Measurements from ENCODE around the gene LIMCH1.

The LIMCH1 gene

DNA sequence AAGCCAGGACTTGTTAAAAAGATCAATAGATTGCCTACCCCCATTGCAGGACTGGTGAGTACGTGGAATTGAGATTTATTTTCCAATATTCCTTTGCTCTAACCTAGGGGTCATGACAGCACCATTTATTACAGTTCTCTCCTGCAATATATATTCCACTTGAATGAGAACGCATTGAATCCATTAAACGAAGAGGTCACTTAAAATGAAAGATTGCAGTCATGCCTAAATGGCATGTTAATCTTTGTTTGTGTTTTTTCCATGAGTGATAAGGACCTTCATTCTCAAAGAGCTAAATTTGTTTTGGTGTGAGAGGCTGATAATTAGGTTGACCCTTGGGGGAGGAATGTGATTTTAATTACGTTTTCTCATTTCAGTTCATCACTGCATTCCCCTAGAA is 13.5 kb upstream of the LIMCH1 start:
- Histone ChIP-seq H3K9me3 (ENCODE audit: control insufficient read depth, insufficient read depth, low read length) (no peaks in the 10 kb centered on the region), H3K4me3 (ENCODE audit: low read length) (no peak overlapping the region), H3K4me1 (ENCODE audit: control insufficient read depth, low read length) (no peaks in the 10 kb centered on the region), H3F3A (ENCODE audit: control insufficient read depth, insufficient read depth) (no peaks in the 10 kb centered on the region), H4K20me1 (ENCODE audit: control insufficient read depth, insufficient read depth, low read depth, low read length) (no peaks in the 10 kb centered on the region), H3K9me2 (replicated peaks; ENCODE audit: control insufficient read depth, low read length) (no peaks in the 10 kb centered on the region), H3K36me3 (ENCODE audit: control insufficient read depth, low read length) (no peaks in the 10 kb centered on the region), H3K27me3 (ENCODE audit: control insufficient read depth, low read length) (peaks cover 7% of the 10 kb centered on the region; the same call in 1 of the 2 replicates), H3K79me2 (ENCODE audit: control insufficient read depth, low read length) (no peaks in the 10 kb centered on the region), H3K27ac (ENCODE audit: low read depth, low read length) (no peak overlapping the region), H3K4me2 (ENCODE audit: low read length) (no peak overlapping the region)
- TF ChIP-seq, protein P1, sequence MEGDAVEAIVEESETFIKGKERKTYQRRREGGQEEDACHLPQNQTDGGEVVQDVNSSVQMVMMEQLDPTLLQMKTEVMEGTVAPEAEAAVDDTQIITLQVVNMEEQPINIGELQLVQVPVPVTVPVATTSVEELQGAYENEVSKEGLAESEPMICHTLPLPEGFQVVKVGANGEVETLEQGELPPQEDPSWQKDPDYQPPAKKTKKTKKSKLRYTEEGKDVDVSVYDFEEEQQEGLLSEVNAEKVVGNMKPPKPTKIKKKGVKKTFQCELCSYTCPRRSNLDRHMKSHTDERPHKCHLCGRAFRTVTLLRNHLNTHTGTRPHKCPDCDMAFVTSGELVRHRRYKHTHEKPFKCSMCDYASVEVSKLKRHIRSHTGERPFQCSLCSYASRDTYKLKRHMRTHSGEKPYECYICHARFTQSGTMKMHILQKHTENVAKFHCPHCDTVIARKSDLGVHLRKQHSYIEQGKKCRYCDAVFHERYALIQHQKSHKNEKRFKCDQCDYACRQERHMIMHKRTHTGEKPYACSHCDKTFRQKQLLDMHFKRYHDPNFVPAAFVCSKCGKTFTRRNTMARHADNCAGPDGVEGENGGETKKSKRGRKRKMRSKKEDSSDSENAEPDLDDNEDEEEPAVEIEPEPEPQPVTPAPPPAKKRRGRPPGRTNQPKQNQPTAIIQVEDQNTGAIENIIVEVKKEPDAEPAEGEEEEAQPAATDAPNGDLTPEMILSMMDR (IDR thresholded peaks at IDR 0.05; ENCODE audit: low read depth, low read length, poor library complexity, severe bottlenecking), result no peak
- TF ChIP-seq EZH2phosphoT487 (IDR thresholded peaks at IDR 0.05; ENCODE audit: borderline replicate concordance, low read length), result no peak

- Histone ChIP-seq H3K27me3 (ENCODE audit: control insufficient read depth, low read length) (peaks cover 7% of the 10 kb centered on the region; the same call in 1 of the 2 replicates), H3K79me2 (ENCODE audit: control insufficient read depth, low read length) (no peaks in the 10 kb centered on the region), H3K27ac (ENCODE audit: low read depth, low read length) (no peak overlapping the region), H3K4me3 (ENCODE audit: low read length) (no peak overlapping the region), H3K4me1 (ENCODE audit: control insufficient read depth, low read length) (no peaks in the 10 kb centered on the region), H3K9me3 (ENCODE audit: control insufficient read depth, insufficient read depth, low read length) (no peaks in the 10 kb centered on the region), H3F3A (ENCODE audit: control insufficient read depth, insufficient read depth) (no peaks in the 10 kb centered on the region), H3K4me2 (ENCODE audit: low read length) (no peak overlapping the region), H4K20me1 (ENCODE audit: control insufficient read depth, insufficient read depth, low read depth, low read length) (no peaks in the 10 kb centered on the region), H3K9me2 (replicated peaks; ENCODE audit: control insufficient read depth, low read length) (no peaks in the 10 kb centered on the region), H3K36me3 (ENCODE audit: control insufficient read depth, low read length) (no peaks in the 10 kb centered on the region)
- TF ChIP-seq, protein P1 (IDR thresholded peaks at IDR 0.05; ENCODE audit: low read depth, low read length, poor library complexity, severe bottlenecking), result no peak
- TF ChIP-seq EZH2phosphoT487 (IDR thresholded peaks at IDR 0.05; ENCODE audit: borderline replicate concordance, low read length), result no peak
Observed at GRCh38 chr4:41525129-41525528, 12.8 kb upstream of the LIMCH1 start.

GRCh38 chr4:41526628-41527027 is 11.3 kb upstream of the LIMCH1 start:
- Histone ChIP-seq H3K27me3 (ENCODE audit: control insufficient read depth, low read length) (peaks cover 7% of the 10 kb centered on the region; the same call in 1 of the 2 replicates), H3F3A (ENCODE audit: control insufficient read depth, insufficient read depth) (no peaks in the 10 kb centered on the region), H3K79me2 (ENCODE audit: control insufficient read depth, low read length) (no peaks in the 10 kb centered on the region), H3K9me2 (replicated peaks; ENCODE audit: control insufficient read depth, low read length) (no peaks in the 10 kb centered on the region), H3K9me3 (ENCODE audit: control insufficient read depth, insufficient read depth, low read length) (no peaks in the 10 kb centered on the region), H4K20me1 (ENCODE audit: control insufficient read depth, insufficient read depth, low read depth, low read length) (no peaks in the 10 kb centered on the region), H3K36me3 (ENCODE audit: control insufficient read depth, low read length) (no peaks in the 10 kb centered on the region), H3K4me1 (ENCODE audit: control insufficient read depth, low read length) (no peaks in the 10 kb centered on the region), H3K4me3 (ENCODE audit: low read length) (no peak overlapping the region), H3K4me2 (ENCODE audit: low read length) (no peak overlapping the region), H3K27ac (ENCODE audit: low read depth, low read length) (no peak overlapping the region)
- TF ChIP-seq, protein P1 (IDR thresholded peaks at IDR 0.05; ENCODE audit: low read depth, low read length, poor library complexity, severe bottlenecking), result no peak
- TF ChIP-seq EZH2phosphoT487 (IDR thresholded peaks at IDR 0.05; ENCODE audit: borderline replicate concordance, low read length), result no peak

Measured in DOHH2 (cell line).